HG03066 (cell line): Measurements from ENCODE around the gene SCYL1.

Experiments
- ATAC-seq: cut with Tn5 transposase; IDR thresholded peaks from one replicate; pipeline ENCODE4 v1.9.1; 2021; ENCODE audit warnings: low read depth; ENCODE audit not compliant: unreplicated experiment

The SCYL1 gene

GRCh38 chr11:65524741-65525545 lies at the start of gene SCYL1:
Gene SCYL1 (plus strand): TSS chr11:65525083. CDS start chr11:65525154, 71 bp downstream.
- peak; percentile 61 for ATAC-seq

- ATAC-seq, result no peak
Measured at GRCh38 chr11:65476632-65477148, 48.2 kb upstream of the SCYL1 start.

- ATAC-seq, result peak; percentile 86
Measured at GRCh38 chr11:65477149-65477965, 47.5 kb upstream of the SCYL1 start.

- no peak for ATAC-seq
Measured at GRCh38 chr11:65478388-65479183, 46.3 kb upstream of the SCYL1 start.

- ATAC-seq, result no peak
Measured at GRCh38 chr11:65479184-65480145, 45.4 kb upstream of the SCYL1 start.

GRCh38 chr11:65482306-65482850 lies 42.5 kb upstream of the SCYL1 start:
- no peak for ATAC-seq

- ATAC-seq, result no peak
Measured at GRCh38 chr11:65485920-65486219, 39.0 kb upstream of the SCYL1 start.

GRCh38 chr11:65486570-65487466 lies 38.1 kb upstream of the SCYL1 start:
- ATAC-seq, result no peak

- no peak for ATAC-seq
Measured at GRCh38 chr11:65487467-65488272, 37.2 kb upstream of the SCYL1 start.

GRCh38 chr11:65488273-65489034 lies 36.4 kb upstream of the SCYL1 start:
- no peak for ATAC-seq

GRCh38 chr11:65489035-65489705 lies 35.7 kb upstream of the SCYL1 start:
- ATAC-seq, result no peak

GRCh38 chr11:65489706-65490320 lies 35.1 kb upstream of the SCYL1 start:
- no peak for ATAC-seq

GRCh38 chr11:65491163-65491465 lies 33.8 kb upstream of the SCYL1 start:
- no peak for ATAC-seq

GRCh38 chr11:65491614-65492386 lies 33.1 kb upstream of the SCYL1 start:
- ATAC-seq, result no peak

- ATAC-seq, result no peak
Measured at GRCh38 chr11:65492387-65492636, 32.6 kb upstream of the SCYL1 start.
